Esophagus muscularis mucosa (tissue), 2 donors: Measurements from ENCODE around the gene CCND2.

Experiments
- POLR2A ChIP-seq: fragments of 450-650 bp; IDR thresholded peaks from one replicate; pipeline ENCODE4 v1.6.1; 2017; ENCODE audit warnings: antibody characterized with exemption, moderate library complexity, mild to moderate bottlenecking, low read depth
- POLR2AphosphoS5 ChIP-seq, 2 donors: sonication (generic); formaldehyde crosslinking; IDR thresholded peaks; one replicate each; pipeline ENCODE4 v1.6.1; 2017; ENCODE audit warnings: antibody characterized with exemption in 2 of 2

- peak; percentile 59 to 71 for TF ChIP-seq POLR2AphosphoS5 (IDR thresholded peaks at IDR 0.05)
- no peak for TF ChIP-seq POLR2A
These were observed 2.5 kb upstream of the CCND2 start for GRCh38 chr12:4270831-4271716.
